GM19099 (cell line): ENCODE results near the gene LIPT2.

Experiments
- POLR2A ChIP-seq: IDR thresholded peaks from 3 replicates; pipeline ENCODE4 v1.6.1; 2011; ENCODE audit warnings: low read depth; ENCODE audit not compliant: insufficient read length; ENCODE audit errors: extremely low read depth

Gene LIPT2

GRCh38 chr11:74519710-74520109 is 26.2 kb upstream of the LIPT2 start:
- no peak for TF ChIP-seq POLR2A

GRCh38 chr11:74507582-74507981 is 14.1 kb upstream of the LIPT2 start:
- TF ChIP-seq POLR2A: no peak

GRCh38 chr11:74506823-74507222 is 13.3 kb upstream of the LIPT2 start:
- no peak for TF ChIP-seq POLR2A

GRCh38 chr11:74505911-74506310 is 12.4 kb upstream of the LIPT2 start:
- TF ChIP-seq POLR2A: no peak

GRCh38 chr11:74504100-74504691 is 10.7 kb upstream of the LIPT2 start:
- no peak for TF ChIP-seq POLR2A

GRCh38 chr11:74494916-74495315 is 1.4 kb upstream of the LIPT2 start:
- TF ChIP-seq POLR2A: no peak

- no peak for TF ChIP-seq POLR2A
Measured at GRCh38 chr11:74493791-74494630, 487 bp upstream of the LIPT2 start.

- TF ChIP-seq POLR2A: no peak
Measured at GRCh38 chr11:74492084-74492483, 1.4 kb downstream of the LIPT2 start.

- TF ChIP-seq POLR2A: no peak
Measured at GRCh38 chr11:74490941-74491340, 2.6 kb downstream of the LIPT2 start.

- no peak for TF ChIP-seq POLR2A
Measured at GRCh38 chr11:74487875-74488274, 5.6 kb downstream of the LIPT2 start.

GRCh38 chr11:74485868-74486267 is 7.7 kb downstream of the LIPT2 start:
- no peak for TF ChIP-seq POLR2A

GRCh38 chr11:74480688-74481417 is 12.7 kb downstream of the LIPT2 start:
- TF ChIP-seq POLR2A: no peak

- no peak for TF ChIP-seq POLR2A
Measured at GRCh38 chr11:74479732-74480123, 13.8 kb downstream of the LIPT2 start.

- no peak for TF ChIP-seq POLR2A
Measured at GRCh38 chr11:74478877-74479731, 14.4 kb downstream of the LIPT2 start.

- no peak for TF ChIP-seq POLR2A
Measured at GRCh38 chr11:74476536-74476935, 17.0 kb downstream of the LIPT2 start.

- no peak for TF ChIP-seq POLR2A
Measured at GRCh38 chr11:74474316-74474715, 19.2 kb downstream of the LIPT2 start.
